HFF-Myc (cell line): ENCODE data around the gene HBP1.

Experiments
- DNase-seq: peaks from one replicate; pipeline ENCODE4 v3.0.0-alpha.2; 2011; ENCODE audit warnings: low read depth; ENCODE audit errors: extremely low read depth
- H3K4me3 ChIP-seq: replicated peaks from 2 replicates; pipeline ENCODE4 v1.5.1; 2011; ENCODE audit warnings: low read depth, mild to moderate bottlenecking, control low read depth, low read length
- CTCF ChIP-seq: IDR thresholded peaks from 2 replicates; pipeline ENCODE4 v1.5.1; 2012; ENCODE audit warnings: mild to moderate bottlenecking, low read depth, low read length, control low read depth; ENCODE audit errors: missing control alignments

Gene HBP1

GRCh38 chr7:107171496-107171895 is 2.7 kb downstream of the HBP1 start:
- H3K4me3 ChIP-seq = no peak overlapping the region
- TF ChIP-seq CTCF = no peak
- no peak for DNase-seq

GRCh38 chr7:107172276-107173032 is 3.7 kb downstream of the HBP1 start:
- TF ChIP-seq CTCF = no peak
- no peak for DNase-seq
- no peak overlapping the region for H3K4me3 ChIP-seq

GRCh38 chr7:107173191-107173590 is 4.4 kb downstream of the HBP1 start:
- no peak for TF ChIP-seq CTCF
- H3K4me3 ChIP-seq = no peak overlapping the region
- no peak for DNase-seq

GRCh38 chr7:107173691-107174406 is 5.0 kb downstream of the HBP1 start:
- no peak overlapping the region for H3K4me3 ChIP-seq
- no peak for DNase-seq
- no peak for TF ChIP-seq CTCF

GRCh38 chr7:107179326-107180164 is 10.7 kb downstream of the HBP1 start:
- H3K4me3 ChIP-seq = no peak overlapping the region
- TF ChIP-seq CTCF = no peak
- DNase-seq = no peak

- peak; percentile 55 for DNase-seq
- no peak for TF ChIP-seq CTCF
- H3K4me3 ChIP-seq = no peak overlapping the region
Measured at GRCh38 chr7:107180378-107180777, 11.6 kb downstream of the HBP1 start.
